Measurements from ENCODE around the gene GLYATL2. TPM values are rescaled to one million over a fixed set of nuclear protein-coding genes. Genes with fewer than 3 reads are reported as not detected.

GLYATL2 gene
- total and polyA plus RNA-seq, 2 of the 8 experiments (the other 6 are each of a cell fraction or from before 2014, with no cell fraction given): 0.39 to 0.69 TPM

DNA sequence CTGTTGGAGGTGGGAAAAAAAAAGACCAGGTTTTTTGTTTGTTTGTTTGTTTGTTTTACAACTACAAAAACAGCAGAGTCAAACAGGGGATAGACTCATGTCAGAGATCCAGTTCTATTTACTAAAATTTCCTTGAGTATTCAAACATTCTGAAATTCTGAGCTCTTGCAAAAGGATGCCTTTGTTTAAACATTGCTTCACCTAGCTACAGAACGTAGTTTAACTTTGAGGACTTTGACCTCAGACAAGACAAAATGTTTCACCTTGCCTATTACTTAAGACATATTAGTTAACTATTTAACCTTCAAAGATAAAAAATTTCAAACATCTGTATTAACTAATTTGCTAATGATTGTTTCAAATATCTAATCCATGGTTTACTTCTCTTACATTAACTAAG lies 36.1 kb upstream of the GLYATL2 start:
- Histone ChIP-seq H4K91ac (replicated peaks; ENCODE audit: insufficient read length, low read length) (no peak overlapping the region), H3K36me3 (ENCODE audit: control insufficient read depth in 2 of 4, insufficient read depth in 4 of 4, low read length in 3 of 4) (no peaks in the 10 kb centered on the region; a peak in 1 of 8 replicates), H2BK5ac (ENCODE audit: low read depth, low read length) (no peak overlapping the region), H3K23me2 (ENCODE audit: low read depth, low read length) (no peaks in the 10 kb centered on the region), H3K27me3 (replicated peaks in 1 of 4; ENCODE audit: control insufficient read depth in 3 of 4, extremely low read depth in 1 of 4, insufficient read depth in 3 of 4, low read length in 3 of 4) (no peaks in the 10 kb centered on the region), H2BK15ac (ENCODE audit: low read length) (no peak overlapping the region), H3K56ac (replicated peaks; ENCODE audit: insufficient read length, low read depth, low read length) (no peak overlapping the region), H3K9ac (replicated peaks in 1 of 4; ENCODE audit: extremely low read depth in 1 of 4, low read depth in 3 of 4, low read length in 3 of 4) (no peak overlapping the region), H3K79me2 (ENCODE audit: control insufficient read depth in 1 of 2, insufficient read depth in 2 of 2, low read length in 2 of 2) (no peaks in the 10 kb centered on the region), H2AFZ (ENCODE audit: low read length) (no peak overlapping the region), H2AK5ac (ENCODE audit: low read depth, low read length) (no peak overlapping the region), H3K9me3 (ENCODE audit: insufficient read depth in 2 of 2, low read depth in 1 of 2, low read length in 1 of 2) (peaks cover 21 to 31% of the 10 kb centered on the region in 2 experiments), H3K14ac (ENCODE audit: insufficient read length) (no peak overlapping the region), H4K20me1 (replicated peaks in 1 of 2; ENCODE audit: control insufficient read depth in 1 of 2, insufficient read depth in 2 of 2, low read length in 2 of 2) (no peaks in the 10 kb centered on the region), H3K4ac (replicated peaks; ENCODE audit: insufficient read length, low read depth, low read length) (no peak overlapping the region), H3K23ac (ENCODE audit: insufficient read length) (no peak overlapping the region), H2BK20ac (ENCODE audit: low read length) (no peak overlapping the region), H4K8ac (ENCODE audit: extremely low read depth, insufficient read depth, low read length) (no peak overlapping the region), H4K5ac (ENCODE audit: insufficient read length, low read depth, low read length) (no peak overlapping the region), H2BK120ac (replicated peaks; ENCODE audit: low read depth, low read length) (no peak overlapping the region), H2BK12ac (ENCODE audit: low read depth, low read length) (no peak overlapping the region), H3K18ac (ENCODE audit: extremely low read depth, low read length) (no peak overlapping the region), H3K4me3 (ENCODE audit: extremely low read depth in 1 of 4, insufficient read depth in 2 of 4, low read depth in 3 of 4, low read length in 4 of 4) (no peak overlapping the region), H3K4me2 (ENCODE audit: insufficient read depth in 1 of 2, low read depth in 2 of 2, low read length in 2 of 2) (no peak overlapping the region), H3K79me1 (ENCODE audit: low read depth, low read length) (no peaks in the 10 kb centered on the region), H3K27ac (ENCODE audit: low read depth, low read length) (no peak overlapping the region), H3K4me1 (replicated peaks in 1 of 4; ENCODE audit: control insufficient read depth in 3 of 4, insufficient read depth in 4 of 4, low read length in 3 of 4) (no peaks in the 10 kb centered on the region)
- CTCF ChIA-PET (ENCODE audit: partially characterized antibody): interaction anchor here (0.6 kb wide), 2 partner anchors 1276 to 1438 kb away, joined by 3 to 4 read pairs; no protein-coding TSS in a partner anchor
- POLR2A ChIA-PET (ENCODE audit: partially characterized antibody): no interaction called here
- 97% methylated on average over 1 of the region's 1 CpG; no CpG with 5 or more reads in 1 of the 2 experiments for WGBS, 2 experiments (ENCODE audit: extremely low coverage in 1 of 2, insufficient coverage in 1 of 2, insufficient read length in 1 of 2, insufficient replicate concordance in 2 of 2, low coverage in 1 of 2, low lambda C conversion rate in 2 of 2, missing lambda C conversion rate in 1 of 2)
- FAIRE-seq (no peak), DNase-seq (ENCODE audit: low read depth in 1 of 2, low spot score in 2 of 2) (no peak)
- TF ChIP-seq SUZ12 (IDR thresholded peaks at IDR 0.05; ENCODE audit: low read length): no peak
- TF ChIP-seq, protein P1, sequence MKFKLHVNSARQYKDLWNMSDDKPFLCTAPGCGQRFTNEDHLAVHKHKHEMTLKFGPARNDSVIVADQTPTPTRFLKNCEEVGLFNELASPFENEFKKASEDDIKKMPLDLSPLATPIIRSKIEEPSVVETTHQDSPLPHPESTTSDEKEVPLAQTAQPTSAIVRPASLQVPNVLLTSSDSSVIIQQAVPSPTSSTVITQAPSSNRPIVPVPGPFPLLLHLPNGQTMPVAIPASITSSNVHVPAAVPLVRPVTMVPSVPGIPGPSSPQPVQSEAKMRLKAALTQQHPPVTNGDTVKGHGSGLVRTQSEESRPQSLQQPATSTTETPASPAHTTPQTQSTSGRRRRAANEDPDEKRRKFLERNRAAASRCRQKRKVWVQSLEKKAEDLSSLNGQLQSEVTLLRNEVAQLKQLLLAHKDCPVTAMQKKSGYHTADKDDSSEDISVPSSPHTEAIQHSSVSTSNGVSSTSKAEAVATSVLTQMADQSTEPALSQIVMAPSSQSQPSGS (IDR thresholded peaks at IDR 0.05; ENCODE audit: low read length): no peak
- TF ChIP-seq CHD1 (IDR thresholded peaks at IDR 0.05; ENCODE audit: low read depth, low read length): no peak
- TF ChIP-seq BCL11A (IDR thresholded peaks at IDR 0.05; ENCODE audit: low read depth in 2 of 2, low read length in 2 of 2): no peak
- TF ChIP-seq RFX5 (IDR thresholded peaks at IDR 0.05; ENCODE audit: borderline replicate concordance, low read depth, low read length): no peak
- TF ChIP-seq, protein P2, sequence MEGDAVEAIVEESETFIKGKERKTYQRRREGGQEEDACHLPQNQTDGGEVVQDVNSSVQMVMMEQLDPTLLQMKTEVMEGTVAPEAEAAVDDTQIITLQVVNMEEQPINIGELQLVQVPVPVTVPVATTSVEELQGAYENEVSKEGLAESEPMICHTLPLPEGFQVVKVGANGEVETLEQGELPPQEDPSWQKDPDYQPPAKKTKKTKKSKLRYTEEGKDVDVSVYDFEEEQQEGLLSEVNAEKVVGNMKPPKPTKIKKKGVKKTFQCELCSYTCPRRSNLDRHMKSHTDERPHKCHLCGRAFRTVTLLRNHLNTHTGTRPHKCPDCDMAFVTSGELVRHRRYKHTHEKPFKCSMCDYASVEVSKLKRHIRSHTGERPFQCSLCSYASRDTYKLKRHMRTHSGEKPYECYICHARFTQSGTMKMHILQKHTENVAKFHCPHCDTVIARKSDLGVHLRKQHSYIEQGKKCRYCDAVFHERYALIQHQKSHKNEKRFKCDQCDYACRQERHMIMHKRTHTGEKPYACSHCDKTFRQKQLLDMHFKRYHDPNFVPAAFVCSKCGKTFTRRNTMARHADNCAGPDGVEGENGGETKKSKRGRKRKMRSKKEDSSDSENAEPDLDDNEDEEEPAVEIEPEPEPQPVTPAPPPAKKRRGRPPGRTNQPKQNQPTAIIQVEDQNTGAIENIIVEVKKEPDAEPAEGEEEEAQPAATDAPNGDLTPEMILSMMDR (IDR thresholded peaks at IDR 0.05; ENCODE audit: control extremely low read depth in 1 of 3, insufficient read depth in 1 of 3, low read depth in 1 of 3, low read length in 3 of 3): no peak
- TF ChIP-seq ASH2L (IDR thresholded peaks at IDR 0.05; ENCODE audit: low read length): no peak
- TF ChIP-seq, protein P3, sequence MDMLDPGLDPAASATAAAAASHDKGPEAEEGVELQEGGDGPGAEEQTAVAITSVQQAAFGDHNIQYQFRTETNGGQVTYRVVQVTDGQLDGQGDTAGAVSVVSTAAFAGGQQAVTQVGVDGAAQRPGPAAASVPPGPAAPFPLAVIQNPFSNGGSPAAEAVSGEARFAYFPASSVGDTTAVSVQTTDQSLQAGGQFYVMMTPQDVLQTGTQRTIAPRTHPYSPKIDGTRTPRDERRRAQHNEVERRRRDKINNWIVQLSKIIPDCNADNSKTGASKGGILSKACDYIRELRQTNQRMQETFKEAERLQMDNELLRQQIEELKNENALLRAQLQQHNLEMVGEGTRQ (IDR thresholded peaks at IDR 0.05; ENCODE audit: low read length): no peak
